ENCODE measurements around the gene TRH.

Gene TRH, protein sequence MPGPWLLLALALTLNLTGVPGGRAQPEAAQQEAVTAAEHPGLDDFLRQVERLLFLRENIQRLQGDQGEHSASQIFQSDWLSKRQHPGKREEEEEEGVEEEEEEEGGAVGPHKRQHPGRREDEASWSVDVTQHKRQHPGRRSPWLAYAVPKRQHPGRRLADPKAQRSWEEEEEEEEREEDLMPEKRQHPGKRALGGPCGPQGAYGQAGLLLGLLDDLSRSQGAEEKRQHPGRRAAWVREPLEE

DNA sequence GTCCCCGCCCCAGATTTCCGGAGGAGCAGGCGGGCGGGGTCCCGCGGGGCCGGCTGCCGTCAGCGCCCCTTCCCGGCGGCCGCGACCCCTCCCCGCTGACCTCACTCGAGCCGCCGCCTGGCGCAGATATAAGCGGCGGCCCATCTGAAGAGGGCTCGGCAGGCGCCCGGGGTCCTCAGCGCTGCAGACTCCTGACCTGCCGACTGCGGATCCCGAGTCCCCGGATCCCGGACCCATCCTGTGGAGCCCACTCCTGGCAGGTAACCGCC lies at the start of gene TRH:
Gene TRH, plus strand, starts transcription at position 157 of the 269 bp plus-strand sequence. CDS start 1,097 bp downstream, outside the sequence.
- no peak for DNase-seq

DNA sequence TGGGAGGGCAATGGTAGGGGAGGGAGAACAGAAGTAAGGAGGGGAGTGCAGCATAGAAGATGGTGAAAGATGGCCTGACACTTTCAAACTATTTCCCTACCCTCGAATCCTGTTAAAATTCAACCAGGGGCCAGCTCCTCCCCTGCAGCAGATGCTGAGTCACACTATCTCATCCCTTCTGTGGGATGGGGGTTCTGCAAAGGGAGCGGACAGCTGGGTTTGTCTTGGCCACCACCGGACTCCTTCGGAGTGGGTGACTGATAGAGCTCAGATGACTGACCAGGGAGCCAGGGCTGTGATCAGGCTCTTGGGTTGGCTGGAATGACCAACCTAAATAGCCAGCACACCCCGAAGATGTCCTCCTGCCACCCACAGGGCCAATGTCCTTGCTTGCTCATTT lies 47.4 kb upstream of the TRH start:
- DNase-seq: no peak

DNA sequence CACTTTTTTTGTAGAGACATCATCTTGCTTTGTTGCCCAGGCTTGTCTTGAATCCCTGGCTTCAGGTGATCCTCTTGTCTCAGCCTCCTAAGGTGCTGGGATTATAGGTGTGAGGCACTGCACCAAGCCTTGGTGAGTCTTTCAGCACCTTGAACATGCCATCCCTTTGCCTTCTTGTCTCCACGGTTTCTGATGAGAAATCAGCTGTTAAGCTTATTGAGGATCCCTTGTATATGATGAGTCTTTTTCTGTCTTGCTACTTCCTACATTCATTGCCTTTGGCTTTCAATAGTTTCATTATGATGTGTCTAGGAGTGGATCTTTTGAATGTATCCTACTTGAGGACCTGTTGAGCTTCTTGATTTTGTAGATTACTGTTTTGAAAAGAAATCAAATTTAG lies 45.1 kb upstream of the TRH start:
- DNase-seq: no peak

DNA sequence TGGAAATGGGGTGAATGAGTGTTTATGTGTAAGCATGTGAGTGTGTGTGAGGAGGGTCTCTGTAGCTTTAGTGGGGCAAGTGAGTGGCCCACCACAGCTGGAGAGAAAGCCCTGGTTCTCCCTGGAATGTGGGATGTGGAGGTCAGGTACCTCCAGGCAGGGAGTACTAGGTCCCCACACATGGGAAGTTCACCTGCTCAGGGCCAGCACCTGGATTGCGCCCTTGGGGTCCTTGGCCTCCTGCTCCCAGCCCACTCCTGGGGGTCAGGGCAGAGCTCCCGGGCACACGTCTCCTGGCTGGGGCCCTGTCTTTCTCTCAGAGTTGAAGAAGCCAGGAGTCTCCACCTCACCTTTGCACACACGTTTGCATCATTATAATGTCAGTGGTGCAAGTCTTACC lies 41.0 kb upstream of the TRH start:
- no peak for DNase-seq

DNA sequence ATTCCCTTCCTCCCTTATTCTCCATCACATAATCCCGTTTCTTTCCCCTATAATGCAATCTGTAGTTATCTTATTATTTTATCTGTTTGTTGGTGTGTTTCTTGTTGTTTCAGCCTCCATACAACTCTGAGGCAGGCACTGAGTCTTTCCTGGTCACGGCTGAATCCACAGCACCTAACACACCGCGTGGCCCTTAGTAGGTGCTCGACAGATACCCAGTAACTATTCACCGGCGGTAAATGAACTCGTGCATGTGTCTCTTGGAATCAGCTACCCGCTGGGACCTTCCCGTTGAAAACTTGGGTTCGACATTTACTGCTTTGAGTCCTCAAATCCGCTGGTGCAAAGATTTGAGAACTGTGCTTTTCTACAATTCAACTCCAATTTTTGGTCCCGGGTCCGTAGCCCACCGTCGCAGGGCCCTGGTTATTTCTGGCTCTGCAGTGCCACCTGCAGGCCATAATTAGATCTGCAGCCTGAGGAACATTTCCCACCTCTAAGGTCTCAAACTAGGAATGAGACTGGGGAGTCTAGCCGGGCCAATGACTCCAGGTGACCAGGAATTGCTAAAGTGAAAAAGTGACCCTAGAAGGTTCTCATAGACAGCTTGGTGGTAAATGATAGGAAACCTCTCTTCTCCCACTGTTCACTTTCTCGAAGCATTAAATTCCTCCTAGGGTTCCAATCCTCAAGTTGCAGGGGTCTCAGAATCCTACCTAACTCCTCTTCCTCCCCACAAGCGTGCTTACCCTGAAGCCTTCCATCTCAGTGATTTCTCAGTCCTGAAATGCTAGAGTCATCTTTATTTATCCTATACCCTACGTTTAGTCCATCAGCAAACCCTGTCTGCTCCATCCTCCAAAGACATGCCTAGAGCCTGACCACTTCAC lies 40.0 kb upstream of the TRH start:
- DNase-seq: peak; percentile 69

DNA sequence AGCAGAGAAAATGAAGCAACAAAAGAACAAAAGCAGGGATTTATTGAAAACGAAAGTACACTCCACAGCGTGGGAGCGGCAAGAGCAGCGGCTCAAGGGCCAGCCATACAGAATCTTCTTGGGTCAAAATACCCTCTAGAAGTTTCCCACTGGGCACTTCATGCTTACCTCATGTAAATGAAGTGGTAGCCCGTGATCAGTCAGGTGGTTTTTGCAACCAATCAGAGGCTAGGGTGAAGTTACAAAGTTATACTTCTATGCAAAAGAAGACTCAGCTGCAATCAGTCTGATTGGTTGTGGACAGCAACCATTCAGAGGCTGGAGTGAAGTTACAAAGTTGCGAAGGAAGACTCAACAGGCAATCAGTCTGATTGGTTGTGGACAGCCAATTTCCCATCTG lies 37.8 kb upstream of the TRH start:
- DNase-seq: no peak

DNA sequence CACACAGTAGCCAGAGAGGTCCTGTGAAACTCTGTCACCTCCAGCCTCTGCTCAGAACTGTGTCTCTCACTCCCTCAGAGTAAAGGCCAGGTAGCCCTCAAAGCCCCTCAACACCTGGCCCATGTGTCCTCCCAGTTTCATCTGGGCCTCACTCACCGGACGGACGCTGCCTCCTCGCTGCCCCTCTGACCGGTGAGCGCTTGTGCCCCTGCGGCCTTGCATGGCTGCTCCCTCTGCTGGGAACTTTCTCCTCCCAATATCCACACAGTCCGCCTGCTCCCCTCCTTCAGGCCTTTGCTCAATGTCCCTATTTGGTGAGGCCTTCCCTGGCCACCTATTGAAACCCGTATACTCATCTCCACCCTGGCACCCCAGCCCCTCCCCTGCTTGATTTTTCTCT lies 36.8 kb upstream of the TRH start:
- DNase-seq: no peak

DNA sequence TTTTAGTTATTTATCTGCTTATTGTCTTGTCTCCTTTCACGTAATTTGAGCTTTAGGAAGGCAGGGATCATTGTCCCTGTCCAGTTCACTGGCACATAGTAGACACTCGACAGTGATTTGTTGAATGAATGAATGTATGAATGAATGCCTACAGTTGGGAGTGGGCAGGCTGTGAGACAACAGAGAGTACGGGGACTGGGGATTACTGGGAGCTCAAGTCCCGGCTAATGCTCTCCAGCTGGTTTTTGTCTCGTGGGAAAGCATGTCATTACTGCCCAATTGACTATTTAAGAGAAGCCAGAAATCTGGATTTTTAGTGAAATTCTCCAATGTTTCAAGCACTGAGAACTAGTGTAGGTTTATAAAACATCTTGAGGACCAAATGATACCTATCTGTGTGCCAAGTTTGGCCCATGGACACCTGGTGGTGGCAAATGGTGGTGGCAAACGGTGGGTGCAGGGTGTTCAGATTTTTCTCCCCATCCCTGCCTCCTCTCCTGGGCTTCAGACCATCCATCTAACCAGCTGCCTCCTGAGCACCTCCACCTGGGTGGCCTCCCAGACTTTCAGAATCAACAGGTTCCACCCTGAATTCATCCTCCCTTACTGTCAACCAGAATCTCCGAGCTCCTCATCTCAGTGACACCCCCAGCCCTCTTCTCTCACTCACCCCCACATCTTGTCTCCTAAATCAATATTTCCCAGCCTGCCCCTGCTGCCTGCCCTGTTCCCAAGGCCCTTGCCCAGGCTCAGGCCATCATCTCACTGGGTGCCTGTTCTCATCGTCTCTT lies 36.2 kb upstream of the TRH start:
- DNase-seq: no peak

DNA sequence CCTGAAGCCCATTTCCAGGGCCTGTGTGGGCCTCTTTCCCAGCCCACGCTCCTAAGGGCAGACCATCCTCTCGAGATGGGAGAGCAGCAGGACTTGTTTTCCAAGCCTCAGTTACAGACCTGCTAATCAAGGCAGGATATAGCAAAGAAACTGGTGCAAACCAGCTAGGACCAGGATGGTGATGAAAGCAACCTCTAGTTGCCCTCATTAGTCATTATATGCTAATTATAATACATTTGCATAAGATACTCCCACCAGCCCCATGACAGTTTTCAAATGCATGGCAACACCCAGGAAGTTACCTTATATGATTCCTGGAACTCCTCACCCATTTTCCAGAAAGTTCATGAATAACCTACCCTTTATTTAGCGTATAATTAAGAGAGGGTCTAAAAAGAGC lies 34.4 kb upstream of the TRH start:
- no peak for DNase-seq

DNA sequence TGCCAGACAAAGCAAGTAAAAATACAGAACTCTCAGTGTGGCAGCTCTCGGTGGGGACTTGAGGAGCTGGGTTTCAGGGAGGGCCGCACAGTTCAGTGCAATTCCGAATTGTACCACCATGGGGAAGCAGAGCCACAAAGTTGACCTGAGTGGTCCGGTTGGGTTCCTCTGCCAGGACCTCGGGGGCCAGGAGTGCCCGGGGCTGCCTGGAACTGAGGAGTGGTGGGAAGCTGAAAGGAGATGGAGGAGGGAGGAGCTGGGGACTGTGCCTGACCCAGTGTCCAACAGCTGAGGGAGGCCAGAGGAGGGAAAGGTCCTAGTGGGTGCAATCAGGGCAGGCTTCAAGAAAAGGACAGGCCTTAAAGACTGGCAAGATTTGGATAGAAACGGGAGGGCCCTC lies 32.2 kb upstream of the TRH start:
- DNase-seq: peak; percentile 67

DNA sequence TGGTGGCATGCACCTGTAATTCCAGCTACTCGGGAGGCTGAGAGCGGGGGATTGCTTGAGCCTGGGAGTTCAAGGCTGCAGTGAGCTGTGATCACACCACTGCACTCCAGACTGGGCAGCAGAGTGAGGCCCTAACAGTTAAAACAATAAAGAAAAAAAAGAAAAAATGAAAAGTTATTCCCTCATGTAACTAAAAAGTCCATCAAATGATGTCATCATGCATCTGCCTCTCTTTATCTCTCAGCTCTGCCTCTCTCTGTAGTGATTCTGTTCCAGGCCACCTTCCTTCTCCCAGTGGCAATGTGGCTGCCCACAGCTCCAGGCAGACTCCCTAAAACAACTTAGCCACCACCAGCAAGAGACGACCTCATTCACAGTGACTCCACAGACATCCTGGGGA lies 31.5 kb upstream of the TRH start:
- no peak for DNase-seq

DNA sequence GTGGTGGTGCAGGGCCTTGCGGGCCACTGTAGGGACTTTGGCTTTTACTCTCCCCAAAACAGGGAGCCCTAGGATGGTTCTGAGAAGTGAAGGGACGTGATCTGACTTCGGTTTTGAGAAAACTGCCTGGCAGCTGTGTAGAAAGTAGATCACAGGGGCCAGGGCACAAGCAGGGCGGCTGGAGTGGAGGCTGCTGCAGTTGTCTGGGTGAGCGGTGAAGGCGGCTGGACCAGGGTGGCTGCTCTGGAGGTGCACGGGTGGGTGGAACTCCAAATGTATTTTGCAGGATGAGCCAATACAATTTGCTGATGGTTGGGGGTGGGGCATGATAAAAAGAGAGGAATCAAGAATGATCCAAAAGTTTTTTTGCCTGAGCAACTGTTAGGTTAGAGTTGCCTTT lies 29.8 kb upstream of the TRH start:
- no peak for DNase-seq

DNA sequence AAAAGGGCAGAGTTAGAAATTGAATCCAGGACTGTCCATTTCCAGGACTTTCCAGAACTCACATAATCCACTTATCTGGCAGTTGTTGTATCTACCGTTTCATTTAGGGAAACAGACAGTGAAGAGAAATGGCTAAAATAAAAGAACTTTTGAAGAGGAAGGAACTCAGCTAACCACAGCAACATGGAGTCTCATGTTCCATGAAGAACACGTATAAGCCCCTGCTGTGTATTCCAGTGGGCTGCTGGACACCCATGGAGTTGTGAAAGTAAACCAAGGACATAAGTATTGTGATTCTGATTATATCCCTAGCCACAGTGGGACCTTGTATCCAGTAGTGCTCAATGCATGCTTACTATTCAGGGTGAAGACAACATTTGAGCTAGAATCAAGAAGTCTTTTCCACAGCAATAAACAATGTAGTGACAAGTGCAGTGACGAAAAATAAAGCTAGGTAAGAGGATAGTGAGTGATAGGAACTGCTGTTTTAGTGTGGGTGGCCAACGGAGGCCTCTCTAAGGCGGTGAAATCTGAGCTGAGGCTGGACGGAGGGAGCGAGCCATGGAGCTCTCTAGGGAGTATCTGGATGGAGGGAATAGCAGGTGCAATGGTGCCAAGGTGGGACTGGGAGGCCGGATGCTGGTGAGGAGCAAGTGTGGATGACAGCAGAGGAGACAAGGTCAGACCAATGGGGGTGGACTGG lies 26.8 kb upstream of the TRH start:
- DNase-seq: no peak

DNA sequence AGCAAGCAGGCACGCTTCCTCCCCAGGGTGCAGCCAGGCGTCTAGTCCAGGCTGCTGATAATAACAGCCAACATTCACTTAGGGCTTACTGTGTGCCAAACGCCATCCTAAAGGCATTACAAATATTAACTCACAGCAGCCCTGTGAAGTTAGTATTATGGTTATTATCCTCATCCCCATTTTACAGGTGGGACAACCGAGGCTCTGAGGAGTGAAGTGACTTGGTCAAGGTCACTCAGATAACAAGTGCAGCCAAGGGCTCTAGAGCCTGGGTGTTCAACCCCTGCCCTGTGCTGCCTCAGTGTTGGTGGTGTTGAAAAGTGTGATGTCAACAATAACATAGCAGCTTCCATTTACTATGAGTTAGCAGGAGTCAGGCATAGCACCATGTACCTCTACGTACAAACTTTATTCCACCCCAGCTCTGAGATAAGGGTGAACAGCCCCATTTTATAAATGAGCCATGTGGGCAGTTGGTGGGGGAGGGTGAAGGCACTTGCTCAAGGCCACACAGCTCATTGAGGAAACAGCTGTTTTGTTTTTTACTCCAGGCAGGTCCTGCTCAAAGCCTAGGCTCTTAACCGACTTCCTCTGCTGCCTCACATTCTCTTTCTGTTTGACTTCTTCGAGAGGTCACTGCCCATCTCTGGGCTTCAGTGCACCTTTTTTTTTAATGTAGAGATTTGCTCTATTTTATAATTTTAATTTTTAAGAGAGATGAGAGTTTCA lies 24.0 kb upstream of the TRH start:
- no peak for DNase-seq

DNA sequence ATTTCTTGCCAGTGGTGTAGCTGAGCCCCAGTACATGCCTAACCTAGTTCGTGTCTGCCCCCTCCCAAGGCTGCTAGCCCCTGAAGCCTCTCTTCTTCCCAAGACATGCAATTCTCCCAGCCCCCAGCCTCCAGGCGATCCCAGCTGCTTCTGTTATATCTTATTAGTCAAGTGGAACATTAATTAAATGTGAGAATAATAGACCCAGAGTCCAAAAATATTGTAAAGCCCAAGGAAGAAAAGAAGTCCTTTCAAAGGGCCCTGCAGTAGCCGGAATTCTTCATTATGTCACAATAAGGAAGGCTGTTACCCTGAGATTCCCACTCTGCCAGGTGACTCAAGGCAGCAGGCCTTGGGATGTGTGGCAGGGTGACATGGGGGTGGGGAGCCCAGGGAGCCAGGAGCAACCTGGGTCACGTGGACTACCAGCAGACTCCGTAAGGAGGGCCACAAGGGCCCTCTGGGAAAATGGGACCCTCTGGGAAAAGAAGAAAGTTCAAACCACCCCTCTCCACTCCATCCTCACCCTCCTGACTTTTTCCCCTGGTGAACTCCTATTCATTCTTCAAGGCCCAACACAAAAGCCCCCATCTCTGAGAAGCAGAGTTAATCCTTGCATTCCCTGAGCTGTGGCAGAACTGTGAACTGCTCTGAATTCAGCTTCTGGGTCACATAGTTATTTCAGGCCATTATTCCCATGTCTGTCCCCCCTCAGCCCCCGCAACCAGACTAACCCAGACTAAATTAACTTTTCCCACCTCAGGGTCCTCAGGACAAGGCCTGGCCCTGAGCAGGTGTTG lies 21.8 kb upstream of the TRH start:
- DNase-seq: no peak

DNA sequence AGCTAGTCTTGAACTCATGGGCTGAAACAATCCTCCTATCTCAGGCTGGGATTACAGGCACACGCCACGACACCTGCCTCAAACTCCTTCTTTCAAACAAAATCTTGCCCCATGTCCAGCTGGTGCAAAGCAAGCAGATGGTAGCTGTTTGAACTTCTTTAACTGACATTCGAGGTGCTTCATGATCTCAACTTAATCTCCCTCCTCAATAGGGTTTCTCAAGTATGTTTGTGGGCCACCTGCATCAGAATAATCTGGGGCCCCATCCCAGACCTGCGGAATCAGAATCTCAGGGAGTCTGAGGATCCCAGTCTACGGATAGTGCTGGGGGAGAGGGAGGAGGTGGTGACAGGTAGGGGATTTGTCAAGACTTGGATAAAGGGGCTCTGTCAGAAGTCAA lies 20.9 kb upstream of the TRH start:
- DNase-seq: no peak

DNA sequence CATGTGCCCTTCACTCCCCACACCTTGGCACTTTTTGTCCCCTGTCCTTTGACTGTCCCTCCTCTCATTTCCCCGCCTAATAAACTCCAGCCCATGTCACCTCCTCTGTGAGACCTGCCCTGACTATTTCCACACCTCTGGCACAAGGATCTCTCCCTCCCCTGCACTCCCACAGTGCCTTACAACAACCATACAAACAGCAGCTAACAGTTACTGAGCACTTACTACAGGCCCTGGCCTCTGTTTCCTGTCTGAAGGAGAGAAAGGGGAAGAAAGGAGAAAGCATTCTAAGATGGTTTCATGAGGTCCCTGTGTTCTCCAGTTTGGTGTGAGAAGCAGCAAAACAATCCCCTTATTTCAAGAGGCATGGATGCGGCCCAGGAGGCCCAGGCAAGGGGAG lies 20.0 kb upstream of the TRH start:
- DNase-seq: no peak

DNA sequence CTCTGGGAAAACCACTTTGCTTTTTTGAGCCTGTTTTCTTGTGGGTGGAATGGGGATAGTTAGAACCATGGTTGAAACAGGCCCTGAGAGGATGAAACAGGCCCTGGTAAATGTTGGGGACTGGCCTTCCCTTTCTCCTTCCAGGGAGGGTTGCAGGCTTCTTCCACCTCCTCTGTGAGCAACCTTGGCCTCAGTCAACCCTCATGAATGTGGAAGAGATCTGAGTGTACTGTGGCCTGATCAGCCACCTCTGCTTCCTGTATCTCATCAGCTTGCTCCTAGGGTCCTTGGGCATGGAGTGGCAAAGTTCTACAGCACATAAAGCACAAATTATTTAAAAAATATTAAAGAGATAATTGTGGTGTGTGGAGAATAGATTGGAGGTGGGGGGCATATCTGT lies 17.6 kb upstream of the TRH start:
- DNase-seq: no peak

DNA sequence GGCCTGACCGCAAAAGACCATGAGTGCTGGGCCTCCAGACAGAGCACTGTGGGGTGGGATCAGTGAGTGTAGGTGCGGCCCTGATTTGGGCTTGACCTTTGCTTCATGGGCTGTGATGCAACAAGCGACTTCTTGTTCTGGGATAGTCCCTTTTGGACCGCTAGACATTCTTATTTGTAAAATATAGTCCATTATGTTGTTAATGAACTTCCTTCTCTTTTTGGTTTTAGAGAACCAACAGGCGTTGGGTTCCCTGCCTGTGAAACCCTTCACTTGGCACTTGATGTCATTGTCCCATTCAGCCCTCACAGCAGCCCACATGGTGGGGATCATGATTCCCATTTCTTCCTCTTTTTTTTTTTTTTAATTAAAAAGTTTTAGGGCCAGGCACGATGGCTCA lies 15.8 kb upstream of the TRH start:
- no peak for DNase-seq

DNA sequence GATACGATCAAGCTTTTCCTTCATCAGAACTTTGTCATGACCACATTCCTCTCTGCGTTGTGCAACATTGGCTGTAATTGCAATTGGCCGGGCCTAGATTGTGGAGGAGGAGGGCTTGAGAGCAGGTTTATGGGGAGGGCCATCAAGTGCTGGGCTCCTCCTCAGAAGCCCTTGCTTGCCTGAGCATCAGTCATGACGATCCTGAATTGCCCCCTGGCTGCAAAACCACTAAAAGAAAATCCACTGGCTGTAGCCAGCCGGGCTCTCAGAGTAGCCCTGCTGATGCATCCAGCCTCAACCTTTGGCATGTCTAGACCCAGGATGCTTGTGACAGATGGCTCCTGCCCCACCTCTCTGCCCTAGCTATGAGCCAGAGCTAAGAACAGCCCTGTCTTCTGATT lies 13.4 kb upstream of the TRH start:
- DNase-seq: no peak

DNA sequence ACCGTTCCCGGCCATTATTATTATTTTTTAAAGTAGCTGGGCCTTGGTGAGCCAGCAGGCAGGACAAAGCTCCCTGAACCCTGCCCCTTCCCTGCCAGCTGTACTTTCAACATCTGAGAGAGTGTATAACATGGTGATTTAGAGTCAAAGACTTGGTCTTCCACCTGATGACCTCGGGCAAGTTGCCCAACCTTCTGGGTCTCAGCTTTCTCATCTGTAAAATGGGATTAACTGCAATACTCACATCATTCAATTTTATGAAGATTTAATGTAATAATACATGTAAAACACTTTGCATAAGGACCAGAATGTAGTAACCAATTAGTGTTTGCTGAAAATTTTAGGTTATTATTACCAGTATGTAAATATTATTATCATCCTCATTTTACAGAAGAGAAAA lies 11.9 kb upstream of the TRH start:
- no peak for DNase-seq

DNA sequence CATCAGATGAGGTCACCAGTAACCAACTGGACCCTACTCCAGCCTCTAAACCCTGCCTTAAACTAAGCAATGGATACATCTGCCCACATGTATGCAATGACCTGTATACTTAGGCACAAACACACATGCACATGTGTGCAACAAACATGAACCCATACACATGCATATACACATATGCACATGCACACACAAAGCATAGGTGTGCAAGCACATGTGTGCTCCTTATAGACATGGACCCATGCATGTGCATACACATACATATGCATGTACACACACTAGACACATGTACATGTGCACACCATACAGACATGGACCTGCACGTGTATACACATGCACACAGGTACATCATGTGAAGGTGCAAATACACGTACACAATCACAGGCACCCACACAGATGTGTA lies 8.6 kb upstream of the TRH start:
- no peak for DNase-seq
